ENCODE results near the gene NUP98.

The NUP98 gene

GRCh38 chr11:3723014-3723708, 74.2 kb downstream of the NUP98 start:
- DNase-seq, result no peak

GRCh38 chr11:3722100-3722499, 75.3 kb downstream of the NUP98 start:
- no peak for DNase-seq

- DNase-seq, result no peak
Observed at GRCh38 chr11:3720997-3721396, 76.4 kb downstream of the NUP98 start.

- DNase-seq, result no peak
Observed at GRCh38 chr11:3712274-3712673, 85.1 kb downstream of the NUP98 start.

GRCh38 chr11:3710485-3711259, 86.7 kb downstream of the NUP98 start:
- DNase-seq, result no peak

- DNase-seq, result no peak
Observed at GRCh38 chr11:3709977-3710376, 87.4 kb downstream of the NUP98 start.

GRCh38 chr11:3707176-3707575, 90.2 kb downstream of the NUP98 start:
- no peak for DNase-seq

GRCh38 chr11:3703383-3703782, 94.0 kb downstream of the NUP98 start:
- DNase-seq, result no peak

GRCh38 chr11:3700910-3701309, 96.4 kb downstream of the NUP98 start:
- DNase-seq, result no peak

GRCh38 chr11:3700410-3700809, 96.9 kb downstream of the NUP98 start:
- DNase-seq, result no peak

GRCh38 chr11:3686751-3687150, 110.6 kb downstream of the NUP98 start:
- DNase-seq, result no peak

GRCh38 chr11:3685923-3686322, 111.4 kb downstream of the NUP98 start:
- no peak for DNase-seq

- DNase-seq, result no peak
Observed at GRCh38 chr11:3684819-3685172, 112.6 kb downstream of the NUP98 start.

GRCh38 chr11:3684129-3684818, 113.1 kb downstream of the NUP98 start:
- DNase-seq, result no peak

- no peak for DNase-seq
Observed at GRCh38 chr11:3683039-3683438, 114.3 kb downstream of the NUP98 start.

- no peak for DNase-seq
Observed at GRCh38 chr11:3679077-3679476, 118.3 kb downstream of the NUP98 start.

GRCh38 chr11:3675971-3676370, 121.4 kb downstream of the NUP98 start:
- DNase-seq, result no peak

GRCh38 chr11:3674189-3674588, 123.2 kb downstream of the NUP98 start:
- DNase-seq, result no peak

GRCh38 chr11:3671334-3672254, 125.8 kb downstream of the NUP98 start, which contains the start of gene CHRNA10:
TSS of gene CHRNA10 (minus strand) at chr11:3671384. CDS start at chr11:3671312, 72 bp downstream.
- no peak for DNase-seq

GRCh38 chr11:3669742-3670183, 127.6 kb downstream of the NUP98 start:
- no peak for DNase-seq

- no peak for DNase-seq
Observed at GRCh38 chr11:3669128-3669527, 128.2 kb downstream of the NUP98 start.

GRCh38 chr11:3667149-3668035, 130.0 kb downstream of the NUP98 start:
- no peak for DNase-seq
